K562 (cell line): ENCODE data around the gene PDZK1IP1. TPM values are rescaled to one million over a fixed set of nuclear protein-coding genes. Genes with fewer than 3 reads are reported as not detected.

ENCODE experiments used
- ARHGAP35 ChIP-seq: fragments of 450-650 bp; IDR thresholded peaks from 2 replicates; pipeline ENCODE4 v1.6.1; 2018; ENCODE audit not compliant: partially characterized antibody
- BCOR ChIP-seq: fragments of 450-650 bp; IDR thresholded peaks from 2 replicates; pipeline ENCODE4 v1.6.1; 2016
- CHD4 ChIP-seq: fragments of 200-600 bp; sonication (generic); IDR thresholded peaks from 3 replicates; pipeline ENCODE4 v1.6.1; 2012; ENCODE audit warnings: low read depth, mild to moderate bottlenecking, mixed read lengths, low read length, inconsistent platforms; ENCODE audit not compliant: insufficient read depth, insufficient replicate concordance, poor library complexity, severe bottlenecking
- E2F3 ChIP-seq: fragments of 250-450 bp; sonication (Bioruptor Pico); IDR thresholded peaks from 2 replicates; pipeline ENCODE4 v1.4.0; 2020; ENCODE audit warnings: mild to moderate bottlenecking
- ERF ChIP-seq: fragments of 450-650 bp; formaldehyde crosslinking; IDR thresholded peaks from 2 replicates; pipeline ENCODE4 v1.4.0; 2020; ENCODE audit warnings: mild to moderate bottlenecking, mixed read lengths
- JUNB ChIP-seq: fragments of 450-650 bp; formaldehyde crosslinking; conservative IDR thresholded peaks from 2 replicates; pipeline ENCODE4 v1.4.0; 2020; ENCODE audit warnings: mild to moderate bottlenecking
- KDM1A ChIP-seq, 2 experiments: fragments of 450-650 bp; IDR thresholded peaks; 2 replicates each; pipeline ENCODE4 v1.6.1; 2016; ENCODE audit warnings: mild to moderate bottlenecking in 2 of 2
- LEF1 ChIP-seq: fragments of 450-650 bp; IDR thresholded peaks from 2 replicates; pipeline ENCODE4 v1.6.1; 2016; ENCODE audit warnings: mild to moderate bottlenecking
- MIER1 ChIP-seq: fragments of 450-650 bp; IDR thresholded peaks from 2 replicates; pipeline ENCODE4 v1.6.1; 2016; ENCODE audit warnings: antibody characterized with exemption, mild to moderate bottlenecking, low read depth
- MTF1 ChIP-seq: fragments of 250-450 bp; sonication (Bioruptor Pico); IDR thresholded peaks from 2 replicates; pipeline ENCODE4 v1.9.0; 2021; ENCODE audit warnings: moderate library complexity, mild to moderate bottlenecking, inconsistent platforms, borderline replicate concordance
- MXD1 ChIP-seq: fragments of 250-450 bp; sonication (Bioruptor Pico); IDR thresholded peaks from 2 replicates; pipeline ENCODE4 v1.8.0; 2021; ENCODE audit warnings: borderline replicate concordance, mild to moderate bottlenecking, moderate library complexity; ENCODE audit not compliant: poor library complexity, severe bottlenecking
- NCOA1 ChIP-seq: fragments of 450-650 bp; IDR thresholded peaks from 2 replicates; pipeline ENCODE4 v1.6.1; 2016; ENCODE audit warnings: low read depth
- POLR2AphosphoS5 ChIP-seq: IDR thresholded peaks from 2 replicates; pipeline ENCODE4 v1.6.1; 2011; ENCODE audit warnings: mild to moderate bottlenecking, low read depth, low read length, moderate library complexity; ENCODE audit not compliant: control insufficient read depth, insufficient read depth
- SMAD2 ChIP-seq: fragments of 150-350 bp; IDR thresholded peaks from 2 replicates; pipeline ENCODE4 v1.6.1; 2014; ENCODE audit warnings: low read depth, mild to moderate bottlenecking, low read length
- ZNF717 ChIP-seq: fragments of 250-450 bp; sonication (Bioruptor Pico); IDR thresholded peaks from 2 replicates; pipeline ENCODE4 v1.5.0; 2021
- polyA plus RNA-seq, 8 experiments: library from polyadenylated mRNA; depleted of rRNA in 4 of 8; stranded (reverse) in 5 of 8; unstranded in 3 of 8; fragments of >200 nt; fragmentation: Nextera tagmentation in 2 of 8; fragmentation: Illumina TruSeq in 1 of 8; extraction: Ambion mirVana in 2 of 8; extraction: Trizol in 1 of 8; gene quantifications; 2 replicates each; pipeline versions ENCODE4 v1.2.1 to v1.2.3, GENCODE V29; 2011 to 2014; ENCODE audit warnings: inconsistent platforms in 1 of 8, missing spikeins in 1 of 8
- total RNA-seq, 7 experiments: library from RNA; depleted of rRNA in 6 of 7; stranded (reverse); fragments of >200 nt in 6 of 7; fragmentation: Illumina TruSeq in 2 of 7; extraction: Trizol in 2 of 7; gene quantifications; 2 replicates each; pipeline versions ENCODE4 v1.2.1 to v1.2.3, GENCODE V29; 2011 to 2021; ENCODE audit warnings: low replicate concordance in 1 of 7
- TF ChIP-seq, protein P1 (sequence below): fragments of 250-450 bp; sonication (Bioruptor Pico); IDR thresholded peaks from 2 replicates; pipeline ENCODE4 v1.8.0; 2022; ENCODE audit warnings: inconsistent platforms
- TF ChIP-seq, protein P2 (sequence below): fragments of 250-450 bp; sonication (Bioruptor Pico); IDR thresholded peaks from 2 replicates; pipeline ENCODE4 v1.8.0; 2022; ENCODE audit warnings: inconsistent platforms, mild to moderate bottlenecking, moderate library complexity, borderline replicate concordance
- TF ChIP-seq, protein P3 (sequence below): fragments of 250-450 bp; sonication (Bioruptor Pico); IDR thresholded peaks from 2 replicates; pipeline ENCODE4 v1.5.0; 2020; ENCODE audit warnings: mild to moderate bottlenecking
- TF ChIP-seq, protein P4 (sequence below): sonication (generic); formaldehyde crosslinking; IDR thresholded peaks from 2 replicates; pipeline ENCODE4 v1.8.1; 2023; ENCODE audit warnings: missing genetic modification reagents, mild to moderate bottlenecking, borderline replicate concordance

Gene PDZK1IP1
- total and polyA plus RNA-seq, 9 of the 15 experiments (the other 6 are each of a cell fraction or from before 2014, with no cell fraction given), result 0.17 to 0.68 (median 0.53) TPM; not detected in 2

DNA sequence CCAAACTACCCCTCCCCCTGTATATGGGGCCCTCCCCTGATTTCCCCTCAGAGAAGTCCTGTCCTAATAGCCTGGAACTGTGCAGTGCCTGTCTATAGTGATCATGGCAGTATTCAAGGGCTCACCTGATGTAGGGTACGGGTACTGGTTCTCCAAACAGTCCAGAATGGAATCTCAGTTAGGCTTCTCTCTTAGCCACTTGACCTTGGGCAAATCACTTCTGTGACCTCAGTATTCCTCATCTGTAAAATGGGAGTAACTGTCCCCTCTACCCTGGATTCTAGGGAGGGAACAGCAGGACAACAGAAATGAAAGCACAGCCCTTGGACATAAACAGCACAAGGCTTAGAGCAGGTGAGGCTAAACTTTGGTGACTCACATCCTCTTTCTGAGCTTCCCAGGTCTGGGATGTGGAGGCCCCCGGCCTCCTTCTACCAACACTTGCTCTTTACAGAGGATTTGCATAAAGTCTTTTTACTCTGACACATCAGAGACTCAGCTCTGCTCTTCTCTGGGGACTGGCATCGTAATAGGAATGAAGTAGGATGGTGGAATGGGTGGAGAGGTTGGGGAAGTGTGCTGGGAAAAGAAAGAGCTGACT is 20.0 kb upstream of the PDZK1IP1 start (continued):
- TF ChIP-seq, protein P1, sequence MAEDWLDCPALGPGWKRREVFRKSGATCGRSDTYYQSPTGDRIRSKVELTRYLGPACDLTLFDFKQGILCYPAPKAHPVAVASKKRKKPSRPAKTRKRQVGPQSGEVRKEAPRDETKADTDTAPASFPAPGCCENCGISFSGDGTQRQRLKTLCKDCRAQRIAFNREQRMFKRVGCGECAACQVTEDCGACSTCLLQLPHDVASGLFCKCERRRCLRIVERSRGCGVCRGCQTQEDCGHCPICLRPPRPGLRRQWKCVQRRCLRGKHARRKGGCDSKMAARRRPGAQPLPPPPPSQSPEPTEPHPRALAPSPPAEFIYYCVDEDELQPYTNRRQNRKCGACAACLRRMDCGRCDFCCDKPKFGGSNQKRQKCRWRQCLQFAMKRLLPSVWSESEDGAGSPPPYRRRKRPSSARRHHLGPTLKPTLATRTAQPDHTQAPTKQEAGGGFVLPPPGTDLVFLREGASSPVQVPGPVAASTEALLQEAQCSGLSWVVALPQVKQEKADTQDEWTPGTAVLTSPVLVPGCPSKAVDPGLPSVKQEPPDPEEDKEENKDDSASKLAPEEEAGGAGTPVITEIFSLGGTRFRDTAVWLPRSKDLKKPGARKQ (CRISPR knock-in tag), result no peak
- TF ChIP-seq MTF1 (no peak), LEF1 (no peak), POLR2AphosphoS5 (no peak), MIER1 (no peak), BCOR (peak; percentile 98), NCOA1 (no peak), CHD4 (peak; percentile 74), E2F3 (CRISPR knock-in tag) (no peak), JUNB (CRISPR knock-in tag) (no peak), ERF (no peak), KDM1A (IDR thresholded peaks at IDR 0.05) (peak; percentile 90 to 95), MXD1 (CRISPR knock-in tag) (no peak), ARHGAP35 (no peak), ZNF717 (CRISPR knock-in tag) (no peak), SMAD2 (no peak)
- TF ChIP-seq, protein P2, sequence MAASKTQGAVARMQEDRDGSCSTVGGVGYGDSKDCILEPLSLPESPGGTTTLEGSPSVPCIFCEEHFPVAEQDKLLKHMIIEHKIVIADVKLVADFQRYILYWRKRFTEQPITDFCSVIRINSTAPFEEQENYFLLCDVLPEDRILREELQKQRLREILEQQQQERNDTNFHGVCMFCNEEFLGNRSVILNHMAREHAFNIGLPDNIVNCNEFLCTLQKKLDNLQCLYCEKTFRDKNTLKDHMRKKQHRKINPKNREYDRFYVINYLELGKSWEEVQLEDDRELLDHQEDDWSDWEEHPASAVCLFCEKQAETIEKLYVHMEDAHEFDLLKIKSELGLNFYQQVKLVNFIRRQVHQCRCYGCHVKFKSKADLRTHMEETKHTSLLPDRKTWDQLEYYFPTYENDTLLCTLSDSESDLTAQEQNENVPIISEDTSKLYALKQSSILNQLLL (CRISPR knock-in tag), result no peak
- TF ChIP-seq, protein P3, sequence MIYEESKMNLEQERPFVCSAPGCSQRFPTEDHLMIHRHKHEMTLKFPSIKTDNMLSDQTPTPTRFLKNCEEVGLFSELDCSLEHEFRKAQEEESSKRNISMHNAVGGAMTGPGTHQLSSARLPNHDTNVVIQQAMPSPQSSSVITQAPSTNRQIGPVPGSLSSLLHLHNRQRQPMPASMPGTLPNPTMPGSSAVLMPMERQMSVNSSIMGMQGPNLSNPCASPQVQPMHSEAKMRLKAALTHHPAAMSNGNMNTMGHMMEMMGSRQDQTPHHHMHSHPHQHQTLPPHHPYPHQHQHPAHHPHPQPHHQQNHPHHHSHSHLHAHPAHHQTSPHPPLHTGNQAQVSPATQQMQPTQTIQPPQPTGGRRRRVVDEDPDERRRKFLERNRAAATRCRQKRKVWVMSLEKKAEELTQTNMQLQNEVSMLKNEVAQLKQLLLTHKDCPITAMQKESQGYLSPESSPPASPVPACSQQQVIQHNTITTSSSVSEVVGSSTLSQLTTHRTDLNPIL (CRISPR knock-in tag), result no peak
- TF ChIP-seq, protein P4, sequence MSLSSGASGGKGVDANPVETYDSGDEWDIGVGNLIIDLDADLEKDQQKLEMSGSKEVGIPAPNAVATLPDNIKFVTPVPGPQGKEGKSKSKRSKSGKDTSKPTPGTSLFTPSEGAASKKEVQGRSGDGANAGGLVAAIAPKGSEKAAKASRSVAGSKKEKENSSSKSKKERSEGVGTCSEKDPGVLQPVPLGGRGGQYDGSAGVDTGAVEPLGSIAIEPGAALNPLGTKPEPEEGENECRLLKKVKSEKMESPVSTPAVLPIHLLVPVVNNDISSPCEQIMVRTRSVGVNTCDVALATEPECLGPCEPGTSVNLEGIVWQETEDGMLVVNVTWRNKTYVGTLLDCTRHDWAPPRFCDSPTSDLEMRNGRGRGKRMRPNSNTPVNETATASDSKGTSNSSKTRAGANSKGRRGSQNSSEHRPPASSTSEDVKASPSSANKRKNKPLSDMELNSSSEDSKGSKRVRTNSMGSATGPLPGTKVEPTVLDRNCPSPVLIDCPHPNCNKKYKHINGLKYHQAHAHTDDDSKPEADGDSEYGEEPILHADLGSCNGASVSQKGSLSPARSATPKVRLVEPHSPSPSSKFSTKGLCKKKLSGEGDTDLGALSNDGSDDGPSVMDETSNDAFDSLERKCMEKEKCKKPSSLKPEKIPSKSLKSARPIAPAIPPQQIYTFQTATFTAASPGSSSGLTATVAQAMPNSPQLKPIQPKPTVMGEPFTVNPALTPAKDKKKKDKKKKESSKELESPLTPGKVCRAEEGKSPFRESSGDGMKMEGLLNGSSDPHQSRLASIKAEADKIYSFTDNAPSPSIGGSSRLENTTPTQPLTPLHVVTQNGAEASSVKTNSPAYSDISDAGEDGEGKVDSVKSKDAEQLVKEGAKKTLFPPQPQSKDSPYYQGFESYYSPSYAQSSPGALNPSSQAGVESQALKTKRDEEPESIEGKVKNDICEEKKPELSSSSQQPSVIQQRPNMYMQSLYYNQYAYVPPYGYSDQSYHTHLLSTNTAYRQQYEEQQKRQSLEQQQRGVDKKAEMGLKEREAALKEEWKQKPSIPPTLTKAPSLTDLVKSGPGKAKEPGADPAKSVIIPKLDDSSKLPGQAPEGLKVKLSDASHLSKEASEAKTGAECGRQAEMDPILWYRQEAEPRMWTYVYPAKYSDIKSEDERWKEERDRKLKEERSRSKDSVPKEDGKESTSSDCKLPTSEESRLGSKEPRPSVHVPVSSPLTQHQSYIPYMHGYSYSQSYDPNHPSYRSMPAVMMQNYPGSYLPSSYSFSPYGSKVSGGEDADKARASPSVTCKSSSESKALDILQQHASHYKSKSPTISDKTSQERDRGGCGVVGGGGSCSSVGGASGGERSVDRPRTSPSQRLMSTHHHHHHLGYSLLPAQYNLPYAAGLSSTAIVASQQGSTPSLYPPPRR, result no peak
